ENCODE measurements around the gene RBM33.

DNA sequence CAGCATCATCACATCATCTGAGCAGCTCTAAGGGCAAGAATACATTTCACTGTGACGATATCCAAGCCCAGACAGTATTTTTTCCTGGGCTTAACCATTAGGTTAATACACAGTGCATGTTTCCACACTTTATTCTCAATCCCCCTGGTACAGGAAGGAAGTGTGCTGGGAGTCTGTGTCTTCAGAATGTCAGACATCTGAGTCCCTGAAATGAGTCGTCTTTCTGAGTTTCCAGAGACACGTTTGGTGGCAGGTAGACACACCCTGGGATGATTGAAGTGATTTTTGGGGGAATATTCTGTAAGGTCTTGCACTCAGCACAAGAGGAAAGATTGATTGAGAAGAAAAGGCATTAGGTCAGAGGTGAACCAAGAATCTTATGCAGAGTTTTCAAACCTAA, 180.9 kb downstream of the RBM33 start:
- no peak for TF ChIP-seq CTCF (IDR thresholded peaks at IDR 0.05 in 8 of 11, conservative IDR thresholded peaks at IDR 0.05 in 3 of 11)
- no peak for TF ChIP-seq POLR2AphosphoS5 (IDR thresholded peaks at IDR 0.05)
